M059J (cell line): ENCODE measurements around the gene BTRC. TPM values are rescaled to one million over a fixed set of nuclear protein-coding genes. Genes with fewer than 3 reads are reported as not detected.
"Not testable (repeated sequence)": the region's sequence is repeated elsewhere in the genome, so short reads cannot be mapped to it uniquely, and the experiment has no call there.

ENCODE experiments used
- DNase-seq: peaks from one replicate; pipeline ENCODE4 v3.0.0-alpha.2; 2012; ENCODE audit warnings: low read depth
- total RNA-seq: library from RNA; depleted of rRNA; stranded (reverse); fragments of >200 nt; shearing (Covaris generic); gene quantifications from 2 replicates; pipeline ENCODE4 v1.2.3, GENCODE V29; 2014

The BTRC gene
- total RNA-seq, 1 experiment from 2014 or later, result 11.4 TPM

- no peak for DNase-seq
These were observed 7.8 kb upstream of the BTRC start for GRCh38 chr10:101346177-101346576.

GRCh38 chr10:101351017-101351416, 2.9 kb upstream of the BTRC start:
- no peak for DNase-seq

GRCh38 chr10:101351477-101351876, 2.5 kb upstream of the BTRC start:
- no peak for DNase-seq

GRCh38 chr10:101352857-101353256, 1.1 kb upstream of the BTRC start:
- not testable (repeated sequence) for DNase-seq

- DNase-seq, result peak; percentile 57
These were observed 535 bp downstream of the BTRC start for GRCh38 chr10:101354328-101355071.

GRCh38 chr10:101355072-101355706, 1.2 kb downstream of the BTRC start:
- DNase-seq, result no peak

GRCh38 chr10:101356132-101356531, 2.2 kb downstream of the BTRC start:
- DNase-seq, result no peak

- DNase-seq, result no peak
These were observed 4.0 kb downstream of the BTRC start for GRCh38 chr10:101357958-101358357.

- peak; percentile 82 for DNase-seq
These were observed 4.8 kb downstream of the BTRC start for GRCh38 chr10:101358706-101359300.

GRCh38 chr10:101360090-101360489, 6.1 kb downstream of the BTRC start:
- DNase-seq, result not testable (repeated sequence)

- DNase-seq, result not testable (repeated sequence)
These were observed 6.9 kb downstream of the BTRC start for GRCh38 chr10:101360841-101361240.

- no peak for DNase-seq
These were observed 10.0 kb downstream of the BTRC start for GRCh38 chr10:101363850-101364400.

- DNase-seq, result no peak
These were observed 10.8 kb downstream of the BTRC start for GRCh38 chr10:101364721-101365120.

GRCh38 chr10:101367569-101368453, 13.8 kb downstream of the BTRC start:
- peak; percentile 94 for DNase-seq

- no peak for DNase-seq
These were observed 19.1 kb downstream of the BTRC start for GRCh38 chr10:101373063-101373462.

GRCh38 chr10:101373993-101374392, 20.0 kb downstream of the BTRC start:
- DNase-seq, result not testable (repeated sequence)

- DNase-seq, result no peak
These were observed 21.1 kb downstream of the BTRC start for GRCh38 chr10:101375076-101375475.

- DNase-seq, result no peak
These were observed 25.8 kb downstream of the BTRC start for GRCh38 chr10:101379663-101380352.

- no peak for DNase-seq
These were observed 26.5 kb downstream of the BTRC start for GRCh38 chr10:101380353-101381017.

- DNase-seq, result no peak
These were observed 32.1 kb downstream of the BTRC start for GRCh38 chr10:101385866-101386658.
